PC-9 (cell line): ENCODE results near the gene C2CD2.

Experiments used
- EZH2 ChIP-seq: fragments of 200-600 bp; sonication (generic); IDR thresholded peaks from 2 replicates; pipeline ENCODE4 v1.8.0; 2017; ENCODE audit warnings: antibody characterized with exemption, low read depth
- TF ChIP-seq, protein P1 (sequence below): fragments of 200-600 bp; sonication (generic); conservative IDR thresholded peaks from 2 replicates; pipeline ENCODE4 v1.6.1; 2017; ENCODE audit warnings: mixed run types, antibody characterized with exemption, mild to moderate bottlenecking, moderate library complexity

DNA sequence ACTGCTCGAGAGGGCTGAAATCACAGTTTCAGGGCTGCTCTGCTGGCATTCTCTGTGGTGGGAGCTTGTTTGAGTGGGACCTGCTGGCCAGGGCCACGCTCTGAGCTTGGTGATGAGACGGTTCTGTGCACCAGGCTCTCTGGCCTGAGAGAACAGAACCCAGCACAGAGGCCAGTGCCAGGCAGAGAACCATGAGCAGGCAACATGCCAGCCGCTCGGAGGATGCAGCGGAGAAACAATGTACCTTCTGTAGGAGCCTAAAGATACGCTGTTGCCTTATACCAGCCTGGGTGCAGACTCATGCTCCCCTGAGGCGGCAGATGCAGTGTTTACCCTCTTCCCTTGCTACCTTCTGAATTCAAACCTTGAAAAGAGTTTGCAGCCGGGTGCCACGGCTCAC is 10.0 kb downstream of the C2CD2 start:
- TF ChIP-seq, protein P1, sequence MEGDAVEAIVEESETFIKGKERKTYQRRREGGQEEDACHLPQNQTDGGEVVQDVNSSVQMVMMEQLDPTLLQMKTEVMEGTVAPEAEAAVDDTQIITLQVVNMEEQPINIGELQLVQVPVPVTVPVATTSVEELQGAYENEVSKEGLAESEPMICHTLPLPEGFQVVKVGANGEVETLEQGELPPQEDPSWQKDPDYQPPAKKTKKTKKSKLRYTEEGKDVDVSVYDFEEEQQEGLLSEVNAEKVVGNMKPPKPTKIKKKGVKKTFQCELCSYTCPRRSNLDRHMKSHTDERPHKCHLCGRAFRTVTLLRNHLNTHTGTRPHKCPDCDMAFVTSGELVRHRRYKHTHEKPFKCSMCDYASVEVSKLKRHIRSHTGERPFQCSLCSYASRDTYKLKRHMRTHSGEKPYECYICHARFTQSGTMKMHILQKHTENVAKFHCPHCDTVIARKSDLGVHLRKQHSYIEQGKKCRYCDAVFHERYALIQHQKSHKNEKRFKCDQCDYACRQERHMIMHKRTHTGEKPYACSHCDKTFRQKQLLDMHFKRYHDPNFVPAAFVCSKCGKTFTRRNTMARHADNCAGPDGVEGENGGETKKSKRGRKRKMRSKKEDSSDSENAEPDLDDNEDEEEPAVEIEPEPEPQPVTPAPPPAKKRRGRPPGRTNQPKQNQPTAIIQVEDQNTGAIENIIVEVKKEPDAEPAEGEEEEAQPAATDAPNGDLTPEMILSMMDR: no peak
- TF ChIP-seq EZH2: no peak
